Activated CD4-positive, alpha-beta T cell treated with anti-CD3 and anti-CD28 coated beads, Interleukin-2, amount 50 U/mL, for 1 hour (primary cell): ENCODE measurements around the gene LRRK1.

ENCODE experiments used
- DNase-seq: peaks from one replicate; pipeline ENCODE4 v3.0.0-alpha.2; 2020

Gene LRRK1

GRCh38 chr15:100983221-100983620 is 64.1 kb downstream of the LRRK1 start:
- DNase-seq: no peak

GRCh38 chr15:100985401-100985800 is 66.2 kb downstream of the LRRK1 start:
- DNase-seq: no peak

GRCh38 chr15:100986158-100986896 is 67.2 kb downstream of the LRRK1 start:
- no peak for DNase-seq

- DNase-seq: no peak
Measured at GRCh38 chr15:100987143-100987542, 68.0 kb downstream of the LRRK1 start.

- DNase-seq: no peak
Measured at GRCh38 chr15:100988297-100988696, 69.1 kb downstream of the LRRK1 start.

- DNase-seq: no peak
Measured at GRCh38 chr15:100988857-100989256, 69.7 kb downstream of the LRRK1 start.

- no peak for DNase-seq
Measured at GRCh38 chr15:100994597-100995446, 75.7 kb downstream of the LRRK1 start.

GRCh38 chr15:100995471-100996430 is 76.6 kb downstream of the LRRK1 start:
- DNase-seq: no peak

- DNase-seq: no peak
Measured at GRCh38 chr15:100997442-100997841, 78.3 kb downstream of the LRRK1 start.

- DNase-seq: no peak
Measured at GRCh38 chr15:100998630-100999029, 79.5 kb downstream of the LRRK1 start.

GRCh38 chr15:100999369-100999768 is 80.2 kb downstream of the LRRK1 start:
- no peak for DNase-seq

- DNase-seq: no peak
Measured at GRCh38 chr15:101000271-101000681, 81.1 kb downstream of the LRRK1 start.

- DNase-seq: no peak
Measured at GRCh38 chr15:101001056-101001455, 81.9 kb downstream of the LRRK1 start.

- no peak for DNase-seq
Measured at GRCh38 chr15:101001796-101002195, 82.6 kb downstream of the LRRK1 start.

GRCh38 chr15:101003081-101003480 is 83.9 kb downstream of the LRRK1 start:
- no peak for DNase-seq

GRCh38 chr15:101003706-101004105 is 84.5 kb downstream of the LRRK1 start:
- DNase-seq: no peak

- no peak for DNase-seq
Measured at GRCh38 chr15:101004500-101004899, 85.3 kb downstream of the LRRK1 start.

- no peak for DNase-seq
Measured at GRCh38 chr15:101004986-101005747, 86.0 kb downstream of the LRRK1 start.

GRCh38 chr15:101006931-101007691 is 88.0 kb downstream of the LRRK1 start:
- DNase-seq: peak; percentile 44

GRCh38 chr15:101008158-101009139 is 89.3 kb downstream of the LRRK1 start:
- DNase-seq: peak; percentile 87
